Sigmoid colon (tissue), 7 donors: Measurements from ENCODE around the gene HLA-B. TPM values are rescaled to one million over a fixed set of nuclear protein-coding genes. Genes with fewer than 3 reads are reported as not detected.
A peak's percentile ranks its signal among the peaks of the same experiment; 100 is the strongest.

Source experiments
- DNase-seq: peaks from one replicate; pipeline ENCODE4 v3.0.0-alpha.2; 2019
- H3K27ac ChIP-seq, 4 donors: fragments of 200-600 bp; sonication (generic); one replicate each; pipeline ENCODE4 v1.5.1; 2016 to 2019; ENCODE audit warnings: mild to moderate bottlenecking in 1 of 4
- H3K27me3 ChIP-seq, 3 donors: fragments of 200-600 bp; sonication (generic); one replicate each; pipeline ENCODE4 v1.5.1; 2019; ENCODE audit warnings: mild to moderate bottlenecking in 1 of 3
- H3K36me3 ChIP-seq, 4 donors: fragments of 200-600 bp; sonication (generic); one replicate each; pipeline ENCODE4 v1.5.1; 2016 to 2019
- H3K4me1 ChIP-seq, 4 donors: fragments of 200-600 bp; sonication (generic); one replicate each; pipeline ENCODE4 v1.5.1; 2017 to 2019
- H3K4me3 ChIP-seq, 4 donors: fragments of 200-600 bp; sonication (generic); one replicate each; pipeline ENCODE4 v1.5.1; 2017 to 2019; ENCODE audit warnings: mild to moderate bottlenecking in 2 of 4, moderate library complexity in 1 of 4
- H3K9me3 ChIP-seq, 4 donors: fragments of 200-600 bp in 3 of 4; sonication (generic) in 3 of 4; one replicate each; pipeline versions ENCODE4 v1.5.1 to v1.6.1; 2013 to 2019
- EP300 ChIP-seq, 4 donors: sonication (generic); formaldehyde crosslinking; IDR thresholded peaks; one replicate each; pipeline ENCODE4 v1.6.1; 2017; ENCODE audit warnings: antibody characterized with exemption in 4 of 4
- POLR2A ChIP-seq, 2 donors: fragments of 450-650 bp; IDR thresholded peaks; one replicate each; pipeline ENCODE4 v1.6.1; 2016; ENCODE audit warnings: antibody characterized with exemption in 2 of 2, mild to moderate bottlenecking in 2 of 2, moderate library complexity in 2 of 2
- POLR2AphosphoS5 ChIP-seq, 4 donors: sonication (generic); formaldehyde crosslinking; IDR thresholded peaks; one replicate each; pipeline ENCODE4 v1.6.1; 2017; ENCODE audit warnings: antibody characterized with exemption in 4 of 4
- WGBS, 2 donors: extraction: QIAGEN DNeasy Blood & Tissue Kit; methylation state at CpG; one replicate each; pipeline ENCODE4 v1.1.7; 2013; 5-methylcytosine and 5-hydroxymethylcytosine counted together
- intact Hi-C: fragments of 100-400 bp; cut with DNase I; formaldehyde crosslinking; loops from one replicate; pipeline ENCODE4 v1.15.1; 2023
- polyA plus RNA-seq, 3 donors: library from polyadenylated mRNA; stranded (reverse); fragments of 200-250 nt; gene quantifications; one replicate each; pipeline ENCODE4 v1.2.3, GENCODE V29; 2013
- total RNA-seq, 4 donors: library from RNA; depleted of rRNA; stranded (reverse); fragments of >200 nt; gene quantifications; one replicate each; pipeline ENCODE4 v1.1.0, GENCODE V29; 2016
- TF ChIP-seq, protein P1 (sequence below), 4 experiments: fragments of 450-650 bp in 3 of 4; fragments of 200-600 bp in 1 of 4; IDR thresholded peaks; one replicate each; pipeline ENCODE4 v1.5.1; 2016 to 2019; ENCODE audit warnings: antibody characterized with exemption in 4 of 4, mild to moderate bottlenecking in 3 of 4, moderate library complexity in 2 of 4
- donor health status: healthy with polysubstance abuse.
- donor health status: Bipolar disorder and iron deficiency.
- donor health status: healthy.

The HLA-B gene
- total and polyA plus RNA-seq, 7 donors, result 279 to 3,047 (median 377) TPM

DNA sequence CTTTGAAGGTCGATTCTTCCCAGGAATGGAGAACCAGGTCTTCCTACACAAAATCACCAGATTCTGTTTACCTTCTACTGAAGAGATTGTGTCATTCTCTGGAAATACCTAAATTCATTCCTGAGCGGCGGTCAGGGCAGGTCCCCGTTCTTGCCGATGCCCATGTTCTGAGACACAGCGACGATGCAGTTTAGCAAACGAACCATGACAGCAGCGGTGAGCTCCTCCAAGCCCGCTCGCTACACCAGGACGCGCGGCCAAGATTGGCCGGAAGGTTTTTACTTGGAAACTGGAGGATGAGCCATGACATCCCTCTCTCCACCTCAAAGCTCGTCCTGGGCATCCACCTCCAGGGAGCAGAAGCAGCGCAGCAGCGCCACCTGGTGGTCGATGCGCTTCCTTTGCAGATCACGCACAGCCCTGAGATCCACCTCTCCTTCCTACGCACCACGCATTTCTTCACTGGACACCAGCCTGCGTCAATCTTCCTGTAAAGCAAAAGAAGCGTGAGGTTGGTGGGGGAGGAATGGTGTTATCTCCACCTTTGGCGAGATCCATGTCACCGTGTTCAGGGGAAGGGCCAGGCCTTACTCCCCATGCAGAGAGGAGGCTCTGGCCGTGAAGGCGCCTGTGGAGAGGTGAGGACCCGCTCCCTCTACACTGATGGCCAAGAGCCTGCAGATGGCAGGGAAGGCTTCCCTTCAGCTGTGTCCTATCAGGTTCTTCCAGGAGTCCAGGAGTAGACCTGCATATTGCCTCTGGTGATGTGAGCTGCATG lies 9.9 kb upstream of the HLA-B start:
- Histone ChIP-seq H3K27ac (no peak overlapping the region), H3K4me3 (peak overlapping the region in 3 of 4 donors; percentile 23 to 32 (median 32)), H3K36me3 (no peaks in the 10 kb centered on the region), H3K27me3 (peaks cover 0 to 11% (median 0%) of the 10 kb centered on the region in 3 donors), H3K4me1 (peaks cover 0 to 4% (median 2%) of the 10 kb centered on the region in 4 donors), H3K9me3 (no peaks in the 10 kb centered on the region)
- TF ChIP-seq, protein P1, sequence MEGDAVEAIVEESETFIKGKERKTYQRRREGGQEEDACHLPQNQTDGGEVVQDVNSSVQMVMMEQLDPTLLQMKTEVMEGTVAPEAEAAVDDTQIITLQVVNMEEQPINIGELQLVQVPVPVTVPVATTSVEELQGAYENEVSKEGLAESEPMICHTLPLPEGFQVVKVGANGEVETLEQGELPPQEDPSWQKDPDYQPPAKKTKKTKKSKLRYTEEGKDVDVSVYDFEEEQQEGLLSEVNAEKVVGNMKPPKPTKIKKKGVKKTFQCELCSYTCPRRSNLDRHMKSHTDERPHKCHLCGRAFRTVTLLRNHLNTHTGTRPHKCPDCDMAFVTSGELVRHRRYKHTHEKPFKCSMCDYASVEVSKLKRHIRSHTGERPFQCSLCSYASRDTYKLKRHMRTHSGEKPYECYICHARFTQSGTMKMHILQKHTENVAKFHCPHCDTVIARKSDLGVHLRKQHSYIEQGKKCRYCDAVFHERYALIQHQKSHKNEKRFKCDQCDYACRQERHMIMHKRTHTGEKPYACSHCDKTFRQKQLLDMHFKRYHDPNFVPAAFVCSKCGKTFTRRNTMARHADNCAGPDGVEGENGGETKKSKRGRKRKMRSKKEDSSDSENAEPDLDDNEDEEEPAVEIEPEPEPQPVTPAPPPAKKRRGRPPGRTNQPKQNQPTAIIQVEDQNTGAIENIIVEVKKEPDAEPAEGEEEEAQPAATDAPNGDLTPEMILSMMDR (IDR thresholded peaks at IDR 0.05), result peak; percentile 90 to 96 (median 93)
- TF ChIP-seq EP300 (IDR thresholded peaks at IDR 0.05), result no peak
- peak in 1 of 4 donors; percentile 31 for TF ChIP-seq POLR2AphosphoS5 (IDR thresholded peaks at IDR 0.05)
- WGBS, 2 donors, result 4 to 7% methylated on average over 30 of the region's 30 CpGs
- peak; percentile 94 for DNase-seq
- intact Hi-C loops, result loop anchor here (1.0 kb wide), 2 partner anchors 170 to 230 kb away; no protein-coding TSS in a partner anchor

DNA sequence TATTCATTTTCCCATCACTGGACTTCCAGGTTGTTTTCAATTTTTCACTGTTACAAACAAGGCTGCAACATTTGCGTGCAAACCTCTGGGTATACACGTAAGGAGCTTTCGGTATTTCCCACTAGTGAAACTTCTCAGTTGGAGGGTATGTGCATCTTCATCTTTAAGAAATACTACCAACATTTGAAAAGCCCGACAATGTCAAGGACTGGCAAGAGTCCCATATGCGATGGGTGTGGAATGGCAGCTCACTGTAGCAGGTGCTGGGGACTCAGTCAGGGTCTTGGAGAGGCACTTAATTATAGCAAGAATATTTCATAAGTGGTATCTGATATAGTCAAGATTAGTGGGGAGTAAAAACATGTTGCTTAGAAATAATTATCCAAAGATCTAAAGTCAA lies 8.9 kb upstream of the HLA-B start:
- no peak for DNase-seq
- Histone ChIP-seq H3K4me1 (peaks cover 0 to 4% (median 2%) of the 10 kb centered on the region in 4 donors), H3K36me3 (no peaks in the 10 kb centered on the region), H3K27ac (no peak overlapping the region), H3K27me3 (peaks cover 0 to 11% (median 0%) of the 10 kb centered on the region in 3 donors), H3K9me3 (no peaks in the 10 kb centered on the region), H3K4me3 (no peak overlapping the region)
- 67 to 91% methylated on average over 5 of the region's 5 CpGs for WGBS, 2 donors
- no peak for TF ChIP-seq EP300 (IDR thresholded peaks at IDR 0.05)
- TF ChIP-seq POLR2AphosphoS5 (IDR thresholded peaks at IDR 0.05), result no peak
- TF ChIP-seq POLR2A (IDR thresholded peaks at IDR 0.05), result no peak
- TF ChIP-seq, protein P1 (IDR thresholded peaks at IDR 0.05), result no peak
- intact Hi-C loops, result no loop called here

DNA sequence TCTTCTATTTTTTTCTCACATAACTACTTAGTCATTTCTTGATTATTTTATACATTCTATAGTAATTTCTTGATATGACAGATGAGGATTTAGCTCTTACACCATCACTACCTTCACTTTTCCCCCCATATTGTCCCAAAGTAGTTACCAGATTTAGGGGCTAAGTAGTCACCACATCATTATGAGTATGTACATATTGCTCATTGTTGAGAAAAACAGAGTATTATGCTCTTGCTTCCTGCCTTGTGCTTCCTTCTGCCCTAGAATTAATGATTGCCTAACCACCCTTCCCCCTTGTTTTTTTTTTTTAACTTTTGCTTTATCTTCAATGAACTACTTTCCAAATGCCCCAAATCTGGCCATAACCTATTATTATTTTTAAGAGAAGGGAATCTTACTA lies 6.8 kb upstream of the HLA-B start:
- Histone ChIP-seq H3K9me3 (no peaks in the 10 kb centered on the region), H3K27ac (no peak overlapping the region), H3K27me3 (peaks cover 0 to 11% (median 0%) of the 10 kb centered on the region in 3 donors), H3K36me3 (no peaks in the 10 kb centered on the region), H3K4me3 (no peak overlapping the region), H3K4me1 (peaks cover 0 to 4% (median 2%) of the 10 kb centered on the region in 4 donors)
- DNase-seq, result no peak
- intact Hi-C loops, result no loop called here
- TF ChIP-seq POLR2AphosphoS5 (IDR thresholded peaks at IDR 0.05), result no peak
- TF ChIP-seq, protein P1 (IDR thresholded peaks at IDR 0.05), result no peak
- no peak for TF ChIP-seq EP300 (IDR thresholded peaks at IDR 0.05)
- no peak for TF ChIP-seq POLR2A (IDR thresholded peaks at IDR 0.05)

DNA sequence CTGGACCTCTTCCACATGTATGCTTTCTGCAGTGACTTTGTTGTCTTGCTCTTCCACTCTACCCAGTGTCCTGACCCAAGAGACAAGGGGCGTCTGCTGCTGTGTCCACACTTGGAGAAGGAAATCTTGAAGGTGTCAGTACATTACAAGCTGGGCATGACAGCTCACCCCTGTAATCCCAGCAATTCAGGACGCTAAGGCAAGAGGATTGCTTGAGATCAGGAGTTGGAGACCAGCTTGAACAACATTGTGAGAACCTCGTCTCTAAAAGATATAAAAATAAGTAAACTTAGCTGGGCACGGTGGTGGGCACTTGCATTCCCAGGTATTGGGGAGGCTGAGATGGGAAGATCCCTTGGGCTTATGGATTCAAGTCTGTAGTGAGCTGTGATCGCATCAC lies 5.8 kb upstream of the HLA-B start:
- Histone ChIP-seq H3K9me3 (no peaks in the 10 kb centered on the region), H3K4me1 (peaks cover 0 to 4% (median 3%) of the 10 kb centered on the region in 4 donors), H3K27ac (no peak overlapping the region), H3K36me3 (no peaks in the 10 kb centered on the region), H3K27me3 (peaks cover 0 to 11% (median 0%) of the 10 kb centered on the region in 3 donors), H3K4me3 (no peak overlapping the region)
- no peak for TF ChIP-seq POLR2A (IDR thresholded peaks at IDR 0.05)
- TF ChIP-seq EP300 (IDR thresholded peaks at IDR 0.05), result no peak
- TF ChIP-seq, protein P1 (IDR thresholded peaks at IDR 0.05), result no peak
- TF ChIP-seq POLR2AphosphoS5 (IDR thresholded peaks at IDR 0.05), result no peak
- 50 to 57% methylated on average over 5 of the region's 5 CpGs for WGBS, 2 donors
- intact Hi-C loops, result no loop called here
- no peak for DNase-seq
